ENCODE results near the gene FYB1.

Gene FYB1

DNA sequence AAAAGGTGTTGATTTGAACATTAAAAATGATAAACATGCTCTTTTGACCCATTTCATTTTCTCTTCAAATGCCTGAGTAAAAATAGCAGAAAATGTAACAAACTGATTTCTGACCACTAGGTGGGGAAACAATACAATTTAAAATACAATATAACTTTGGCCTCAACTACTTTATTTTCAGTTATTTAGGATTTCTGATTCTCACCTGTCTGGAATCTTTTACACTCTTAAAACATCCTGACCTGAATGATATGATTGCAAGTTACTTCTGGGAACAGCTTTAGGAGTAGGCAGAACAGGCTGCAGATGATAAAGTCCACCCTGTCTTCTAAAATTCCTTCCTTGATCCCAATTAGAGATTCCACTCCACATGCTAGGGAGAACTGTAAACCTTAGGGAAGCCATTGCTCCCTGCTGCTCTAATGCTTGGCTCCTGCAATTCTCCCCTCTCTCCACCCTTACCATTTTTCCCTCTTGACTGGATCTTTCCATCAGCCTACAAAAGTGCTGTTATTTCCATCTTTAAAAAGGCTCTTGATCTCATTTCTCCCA, 70.3 kb downstream of the FYB1 start:
- no peak for DNase-seq
- no peaks in the 10 kb centered on the region for H3K27me3 Mint-ChIP-seq
- H3K9me3 Mint-ChIP-seq, result no peaks in the 10 kb centered on the region
- peaks cover 69% of the 10 kb centered on the region for H3K4me1 Mint-ChIP-seq
- H3K4me3 Mint-ChIP-seq, result no peak overlapping the region
- H3K27ac Mint-ChIP-seq, result no peak overlapping the region
- no peak for ATAC-seq

DNA sequence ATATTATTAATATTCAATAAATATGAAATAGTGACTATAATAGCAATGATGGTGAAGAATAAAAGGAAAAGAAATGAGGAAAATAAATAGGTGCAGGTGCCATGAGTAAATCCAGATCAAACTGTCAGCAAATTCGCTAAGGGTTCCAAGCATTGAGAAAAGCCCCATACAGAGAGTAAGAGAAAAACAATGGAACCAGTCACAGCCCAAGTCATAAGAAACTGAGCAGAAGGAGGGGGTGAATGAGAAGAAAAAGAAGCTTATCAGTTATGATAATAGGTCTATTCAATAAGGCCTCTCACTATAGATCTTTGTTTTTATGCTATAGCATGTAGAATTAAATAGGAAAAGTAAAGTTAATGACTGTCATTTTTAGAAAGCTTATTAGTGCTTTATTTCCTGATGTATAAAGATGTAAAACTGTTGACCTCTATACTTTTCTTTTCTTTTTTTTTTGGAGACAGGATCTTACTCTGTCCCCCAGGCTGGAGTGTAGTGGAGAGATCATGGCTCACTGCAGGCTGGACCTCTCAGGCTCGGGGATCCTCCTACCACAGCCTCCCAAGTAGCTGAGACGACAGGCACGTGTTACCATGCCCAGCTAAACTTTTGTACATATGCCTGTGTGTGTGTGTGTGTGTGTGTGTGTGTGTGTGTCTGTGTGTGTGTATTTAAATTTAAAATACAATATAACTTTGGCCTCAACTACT, 72.4 kb downstream of the FYB1 start:
- no peak overlapping the region for H3K27ac Mint-ChIP-seq
- H3K9me3 Mint-ChIP-seq, result no peaks in the 10 kb centered on the region

DNA sequence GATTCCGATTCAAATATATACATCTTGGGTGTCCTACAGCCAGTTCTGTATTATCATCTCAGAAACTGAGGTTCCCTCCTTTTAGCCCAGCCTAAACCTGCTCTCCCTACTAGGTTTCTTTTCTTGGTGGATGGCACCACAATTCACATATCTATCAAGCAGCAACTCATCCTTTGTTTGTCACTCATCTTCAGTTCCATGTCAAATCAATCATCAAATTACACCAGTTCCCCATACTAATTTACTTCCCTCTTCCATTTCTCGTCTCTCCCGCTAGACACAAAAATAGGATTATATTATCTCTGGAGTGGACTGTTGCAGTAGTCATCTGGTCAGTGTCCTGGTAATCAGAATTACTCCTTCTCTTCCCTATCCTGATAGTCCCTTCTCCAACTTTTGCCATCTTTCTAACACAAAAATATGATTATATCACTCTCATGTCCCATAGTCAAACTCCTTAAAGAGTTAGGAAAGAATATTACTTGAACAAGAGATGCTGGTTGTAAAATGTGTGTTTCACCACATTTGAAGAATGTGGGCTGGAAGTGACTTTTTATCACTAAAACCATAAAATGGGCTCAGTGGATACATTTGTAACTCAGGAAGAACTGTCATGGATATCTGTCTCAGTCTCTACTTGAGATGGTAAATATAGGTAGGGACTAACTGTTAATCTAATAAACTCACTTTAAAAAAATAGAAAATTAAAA, 76.1 kb downstream of the FYB1 start:
- Mint-ChIP-seq H3K27me3 (no peaks in the 10 kb centered on the region), H3K4me3 (no peak overlapping the region), H3K4me1 (peaks cover 30% of the 10 kb centered on the region), H3K9me3 (no peaks in the 10 kb centered on the region), H3K27ac (no peak overlapping the region)
- no peak for ATAC-seq
- DNase-seq, result no peak

More for the DNA sequence above, 72.4 kb downstream of the FYB1 start:
- no peak for ATAC-seq
- peaks cover 50% of the 10 kb centered on the region for H3K4me1 Mint-ChIP-seq
- H3K4me3 Mint-ChIP-seq, result peak overlapping the region in 1 of 2 donors; percentile 3
- DNase-seq, result no peak
- no peaks in the 10 kb centered on the region for H3K27me3 Mint-ChIP-seq

DNA sequence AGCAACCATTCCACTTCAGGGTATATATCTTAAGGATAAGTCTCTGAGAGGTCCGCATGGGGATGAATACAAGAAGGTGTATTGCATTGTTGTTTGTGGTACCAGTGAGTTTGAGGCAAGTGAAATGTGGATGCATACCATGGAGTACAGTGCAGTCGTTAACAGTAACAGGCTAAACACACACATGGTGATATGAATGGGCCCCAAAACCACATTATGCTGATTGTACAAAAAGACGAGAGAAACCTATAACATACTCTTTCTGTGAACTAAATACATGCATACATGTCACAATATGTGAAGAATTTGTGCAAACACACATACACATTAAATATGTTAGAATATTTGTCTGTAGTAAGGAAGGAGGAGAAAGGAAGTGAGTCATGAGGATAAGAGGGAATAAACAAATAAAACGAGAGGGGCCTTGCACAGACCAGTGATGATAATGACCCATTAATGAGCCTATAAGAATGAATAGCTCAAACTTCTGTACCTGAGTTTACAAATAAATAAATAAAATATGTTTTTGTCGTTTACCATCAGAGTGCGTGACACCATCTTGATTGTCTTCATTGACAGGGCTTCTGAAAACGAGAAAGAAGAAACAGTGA, 78.7 kb downstream of the FYB1 start:
- Mint-ChIP-seq H3K27ac (no peak overlapping the region), H3K4me3 (no peak overlapping the region), H3K9me3 (no peaks in the 10 kb centered on the region), H3K4me1 (peaks cover 29% of the 10 kb centered on the region), H3K27me3 (no peaks in the 10 kb centered on the region)
- DNase-seq, result no peak
- ATAC-seq, result no peak

DNA sequence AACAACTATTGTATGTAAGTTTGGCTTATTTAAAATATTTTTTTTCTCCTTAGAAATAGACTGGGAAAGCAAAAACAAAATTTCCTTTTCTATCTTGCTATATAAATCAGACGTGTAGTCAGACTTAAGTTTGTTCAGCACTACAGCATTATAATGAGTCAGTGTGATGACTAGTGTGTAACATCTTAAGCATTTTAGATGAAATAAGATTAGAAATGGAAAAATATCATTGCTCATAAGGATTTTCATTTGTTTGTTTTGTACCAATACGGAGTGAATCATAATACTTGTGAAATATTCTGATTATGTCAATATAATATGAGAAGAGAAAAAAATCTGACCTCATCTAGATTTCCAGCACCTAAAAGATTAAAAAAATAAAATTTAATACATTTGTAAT, 80.5 kb downstream of the FYB1 start:
- peaks cover 23% of the 10 kb centered on the region for H3K4me1 Mint-ChIP-seq
- H3K27ac Mint-ChIP-seq, result no peak overlapping the region
- no peak for DNase-seq
- no peak overlapping the region for H3K4me3 Mint-ChIP-seq
- no peaks in the 10 kb centered on the region for H3K27me3 Mint-ChIP-seq
- no peak for ATAC-seq
- no peaks in the 10 kb centered on the region for H3K9me3 Mint-ChIP-seq

DNA sequence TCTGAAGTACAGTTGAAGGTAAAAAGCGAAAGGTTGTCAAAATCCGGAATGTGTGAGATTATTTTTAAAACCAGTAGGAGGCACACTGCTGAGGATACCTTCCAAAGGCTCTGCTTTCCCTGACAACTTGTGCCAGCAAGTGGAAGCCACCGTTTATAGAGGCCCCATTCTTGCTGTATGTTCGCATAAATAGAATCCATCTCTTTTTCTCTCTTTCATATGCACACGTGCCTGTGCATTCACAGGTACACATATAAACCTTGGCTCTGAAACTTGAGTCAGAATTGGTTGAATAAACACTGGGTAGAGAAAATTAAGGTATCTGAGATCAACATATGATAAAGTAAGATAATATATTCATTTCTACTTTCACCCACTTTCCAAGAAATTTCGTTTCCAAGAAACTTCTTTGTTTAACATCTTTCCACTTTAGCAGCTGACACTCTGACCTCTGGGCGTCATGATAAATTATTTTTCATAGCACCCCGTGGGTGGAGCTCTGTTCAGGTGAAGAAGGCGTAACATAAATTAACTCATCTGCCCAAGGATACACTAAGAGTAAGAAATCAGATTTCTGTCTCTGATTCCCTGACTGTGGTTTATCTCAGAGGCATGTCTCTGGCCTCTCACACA, 81.4 kb downstream of the FYB1 start:
- Mint-ChIP-seq H3K27me3 (no peaks in the 10 kb centered on the region), H3K9me3 (no peaks in the 10 kb centered on the region), H3K4me1 (peaks cover 29% of the 10 kb centered on the region), H3K27ac (no peak overlapping the region), H3K4me3 (no peak overlapping the region)
- no peak for ATAC-seq
- DNase-seq, result no peak

DNA sequence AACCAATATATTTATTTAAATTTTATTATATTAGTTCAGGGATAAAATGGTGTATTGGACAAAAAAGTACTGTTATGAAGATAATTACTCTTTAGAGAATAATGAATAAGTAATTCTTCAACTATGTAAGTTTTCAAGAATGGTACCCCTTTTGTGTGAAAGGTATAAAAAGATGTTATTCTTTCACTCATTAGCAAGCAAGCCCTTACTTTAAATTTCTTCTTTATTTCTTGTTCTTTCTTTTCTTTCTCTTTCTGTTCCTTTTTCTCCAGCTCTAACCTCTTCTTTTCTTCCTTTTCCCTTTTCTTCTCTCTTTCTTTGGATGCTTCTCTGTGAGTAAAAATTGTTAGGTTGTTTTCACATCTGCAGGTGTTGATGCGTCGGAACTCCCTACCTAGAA, 82.0 kb downstream of the FYB1 start:
- H3K9me3 Mint-ChIP-seq, result no peaks in the 10 kb centered on the region
- ATAC-seq, result no peak
- peaks cover 30% of the 10 kb centered on the region for H3K4me1 Mint-ChIP-seq
- H3K27ac Mint-ChIP-seq, result no peak overlapping the region
- no peaks in the 10 kb centered on the region for H3K27me3 Mint-ChIP-seq
- H3K4me3 Mint-ChIP-seq, result no peak overlapping the region
- no peak for DNase-seq

DNA sequence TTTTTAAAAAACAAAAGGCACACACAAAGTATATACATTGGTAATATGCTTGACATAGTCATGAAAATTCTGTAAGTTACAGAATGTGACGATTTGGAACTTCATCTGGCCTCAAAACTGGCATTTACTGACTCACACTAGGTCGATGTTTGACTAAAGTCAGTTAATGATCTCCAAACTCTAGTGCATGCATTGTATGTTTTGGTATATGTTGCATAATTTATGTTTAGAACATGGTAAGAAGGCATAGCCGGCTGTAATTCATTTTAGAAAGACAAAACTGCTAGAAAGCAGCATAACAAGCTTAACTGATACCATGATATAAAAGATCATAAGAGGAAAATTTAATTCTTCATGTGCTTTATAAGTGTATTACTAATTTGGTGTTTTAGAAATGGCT, 86.6 kb downstream of the FYB1 start:
- Mint-ChIP-seq H3K9me3 (no peaks in the 10 kb centered on the region), H3K27ac (no peak overlapping the region), H3K27me3 (no peaks in the 10 kb centered on the region), H3K4me1 (peaks cover 27% of the 10 kb centered on the region), H3K4me3 (no peak overlapping the region)
- DNase-seq (no peak), ATAC-seq (no peak)

DNA sequence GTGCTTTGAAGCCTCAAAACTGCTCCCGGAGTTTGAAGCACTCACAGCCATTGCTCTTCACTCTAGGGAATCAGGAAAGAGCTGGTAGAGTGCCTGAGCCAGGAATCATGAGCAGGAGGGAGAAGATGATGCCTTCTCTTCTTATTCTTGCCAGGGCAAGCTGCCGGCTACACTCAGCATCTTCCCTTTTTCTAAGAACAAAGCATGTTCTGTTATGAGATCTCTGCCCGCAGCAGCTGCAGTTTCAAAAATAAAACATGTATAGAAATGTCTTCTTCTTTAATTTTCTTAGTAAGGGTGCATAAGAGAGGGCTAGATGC, 87.3 kb downstream of the FYB1 start:
- no peak overlapping the region for H3K4me3 Mint-ChIP-seq
- H3K27me3 Mint-ChIP-seq, result no peaks in the 10 kb centered on the region
- H3K9me3 Mint-ChIP-seq, result no peaks in the 10 kb centered on the region
- ATAC-seq (no peak), DNase-seq (no peak)
- peaks cover 22% of the 10 kb centered on the region for H3K4me1 Mint-ChIP-seq
- no peak overlapping the region for H3K27ac Mint-ChIP-seq

DNA sequence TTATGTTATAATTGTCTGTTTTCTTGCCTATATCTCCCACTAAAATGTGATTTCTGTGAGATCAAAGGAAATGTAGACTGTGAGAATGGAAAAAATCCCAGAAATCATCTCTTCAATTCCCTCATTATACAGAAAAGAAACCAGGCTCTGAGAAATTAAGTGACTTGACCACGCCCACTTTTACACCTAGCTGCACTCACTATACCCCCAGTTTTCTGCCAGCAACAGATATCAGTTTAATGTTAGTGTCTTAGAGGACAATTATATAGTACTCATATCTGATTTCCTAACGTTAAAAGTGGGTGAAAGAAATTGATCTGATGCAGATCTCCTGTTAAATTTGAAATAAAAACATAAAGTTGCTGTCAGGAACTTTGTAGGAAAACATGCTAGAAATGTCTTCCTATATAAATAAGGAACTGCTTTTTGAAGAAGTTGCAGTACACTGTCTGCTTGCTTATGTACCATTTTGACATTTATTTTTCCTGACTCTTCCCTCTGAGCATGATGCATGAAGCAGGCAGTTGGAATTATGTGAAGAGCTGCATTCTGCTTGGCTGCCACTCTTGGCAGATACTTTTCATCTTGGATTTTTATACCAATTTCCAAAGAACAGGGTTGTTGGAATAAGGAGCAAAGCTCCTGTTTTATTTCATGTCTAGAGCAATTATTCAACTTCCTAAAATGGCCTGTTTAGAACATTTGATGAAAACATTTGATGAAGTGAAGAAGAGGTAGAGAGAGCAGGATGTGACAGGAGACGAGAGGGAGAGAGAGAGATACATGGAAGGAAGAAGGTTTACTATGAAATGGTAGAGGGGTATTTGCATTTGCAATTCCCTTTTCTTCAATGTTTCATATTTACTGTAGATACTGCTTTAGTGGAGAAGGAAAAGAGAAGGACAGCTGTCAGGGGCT, 87.9 kb downstream of the FYB1 start:
- ATAC-seq (no peak), DNase-seq (no peak)
- H3K9me3 Mint-ChIP-seq, result no peaks in the 10 kb centered on the region
- H3K4me3 Mint-ChIP-seq, result no peak overlapping the region
- no peaks in the 10 kb centered on the region for H3K27me3 Mint-ChIP-seq
- H3K27ac Mint-ChIP-seq, result peak overlapping the region; percentile 8 to 86
- H3K4me1 Mint-ChIP-seq, result peaks cover 22% of the 10 kb centered on the region

DNA sequence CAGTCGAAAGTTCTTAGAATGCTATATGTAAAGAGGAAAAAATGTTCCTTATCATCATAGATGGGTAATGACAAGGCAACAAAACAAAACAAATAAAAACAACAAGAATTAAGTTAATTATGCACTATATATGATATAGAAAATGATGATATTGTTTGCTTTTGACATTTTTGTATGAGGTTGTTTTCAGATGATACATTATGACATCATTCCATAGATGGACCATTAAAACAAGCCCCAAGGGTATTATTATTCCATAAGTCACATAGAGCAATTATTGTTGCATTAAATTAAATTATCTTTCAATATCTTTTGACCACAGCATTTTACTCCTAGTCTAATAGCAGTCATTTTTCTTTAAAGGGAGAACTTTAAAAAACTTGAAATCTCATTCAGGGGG, 88.6 kb downstream of the FYB1 start:
- Mint-ChIP-seq H3K4me1 (peaks cover 26% of the 10 kb centered on the region), H3K9me3 (no peaks in the 10 kb centered on the region), H3K4me3 (no peak overlapping the region), H3K27me3 (no peaks in the 10 kb centered on the region), H3K27ac (no peak overlapping the region)
- DNase-seq (no peak), ATAC-seq (no peak)

DNA sequence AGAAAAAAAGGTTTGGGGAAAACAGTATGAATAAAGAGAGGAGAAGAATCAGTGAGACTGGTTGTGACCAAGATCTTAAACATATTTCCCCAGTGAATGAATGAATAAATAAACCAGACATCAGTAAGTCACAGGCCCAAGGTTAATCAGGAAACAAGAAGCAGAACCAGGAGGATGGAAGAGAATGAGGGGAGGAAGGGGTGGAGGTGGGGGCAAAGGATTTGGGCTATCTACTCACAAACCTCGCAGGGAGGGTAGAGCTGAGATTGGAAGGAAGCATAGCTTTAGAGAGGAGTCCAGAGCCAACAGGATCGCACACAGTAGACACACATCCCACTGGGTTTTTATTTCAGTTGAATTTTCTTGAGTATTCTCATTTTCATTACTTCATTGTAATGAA, 97.4 kb downstream of the FYB1 start:
- Mint-ChIP-seq H3K27me3 (no peaks in the 10 kb centered on the region), H3K4me1 (peaks cover 38% of the 10 kb centered on the region), H3K27ac (peak overlapping the region; percentile 83 to 84), H3K4me3 (no peak overlapping the region), H3K9me3 (no peaks in the 10 kb centered on the region)
- ATAC-seq (no peak), DNase-seq (no peak)

DNA sequence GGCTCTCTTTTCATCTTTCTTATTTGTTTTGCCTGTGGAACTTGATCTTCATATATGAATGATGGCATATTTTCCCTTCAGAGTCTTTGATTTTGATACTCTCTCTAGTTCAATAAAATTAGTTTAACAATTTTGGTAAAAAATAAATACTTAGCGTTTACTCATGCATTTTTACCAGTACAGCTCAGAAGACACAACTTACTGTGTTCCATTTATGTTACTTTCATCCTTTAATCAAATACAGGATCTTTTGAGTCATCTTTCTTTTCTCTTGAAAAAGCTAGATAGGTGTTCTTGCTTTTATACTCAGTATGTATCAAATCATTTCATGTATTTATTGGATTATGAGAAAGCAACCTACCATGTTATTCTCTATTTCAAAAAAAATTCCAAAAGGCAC, 98.0 kb downstream of the FYB1 start:
- DNase-seq (no peak), ATAC-seq (no peak)
- Mint-ChIP-seq H3K4me3 (no peak overlapping the region), H3K27ac (peak overlapping the region in 1 of 2 donors; percentile 33), H3K27me3 (no peaks in the 10 kb centered on the region), H3K4me1 (peaks cover 44% of the 10 kb centered on the region), H3K9me3 (no peaks in the 10 kb centered on the region)

DNA sequence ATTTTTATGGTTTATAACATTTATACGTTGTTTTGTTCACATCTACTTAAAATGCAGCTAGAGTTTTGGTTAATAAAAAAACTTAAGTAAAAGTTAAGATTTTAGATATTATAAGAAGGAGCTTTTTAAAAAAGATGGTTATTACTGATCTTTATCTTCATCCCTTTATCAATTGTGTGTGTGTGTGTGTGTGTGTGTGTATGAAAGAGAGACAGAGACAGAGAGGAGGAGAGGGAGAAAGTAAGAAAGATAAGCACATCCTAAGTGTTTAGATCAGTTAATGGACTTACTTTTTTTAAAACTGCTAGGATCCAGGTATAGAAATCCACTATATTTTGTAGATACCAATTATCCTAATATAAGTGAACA, 99.3 kb downstream of the FYB1 start:
- no peak overlapping the region for H3K4me3 Mint-ChIP-seq
- DNase-seq (no peak), ATAC-seq (no peak)
- H3K27ac Mint-ChIP-seq, result peak overlapping the region in 1 of 2 donors; percentile 67
- H3K4me1 Mint-ChIP-seq, result peaks cover 48% of the 10 kb centered on the region
- no peaks in the 10 kb centered on the region for H3K27me3 Mint-ChIP-seq
- no peaks in the 10 kb centered on the region for H3K9me3 Mint-ChIP-seq

DNA sequence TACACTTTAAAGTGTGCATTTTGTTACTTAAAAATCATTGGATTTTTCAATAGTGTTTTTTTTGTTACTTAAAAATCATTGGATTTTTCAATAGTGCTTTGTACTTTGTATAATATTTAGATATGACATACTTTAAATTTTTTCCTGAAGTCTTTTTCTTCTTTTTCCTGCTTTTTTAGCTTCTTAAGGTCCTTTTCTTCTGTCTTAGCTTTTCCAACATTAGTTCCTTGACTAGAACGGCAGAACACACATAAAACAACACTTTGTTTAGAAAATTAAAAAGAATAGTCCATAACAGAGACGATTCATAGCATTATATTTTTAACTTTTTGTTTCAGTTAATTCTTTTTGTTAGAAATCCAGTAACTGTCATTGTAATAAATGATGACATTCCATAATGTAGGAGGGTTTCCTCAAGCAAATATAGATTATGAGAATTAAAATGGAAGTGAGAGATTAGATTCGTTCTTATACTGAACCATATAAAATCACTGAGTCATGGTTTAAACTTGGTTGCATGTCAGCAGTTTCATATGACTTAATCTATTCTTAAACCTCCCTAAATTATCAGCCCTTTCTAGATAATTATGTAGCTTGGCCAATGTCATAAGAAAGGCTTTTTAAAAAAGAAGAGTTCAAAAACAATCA, 99.8 kb downstream of the FYB1 start:
- DNase-seq (no peak), ATAC-seq (no peak)
- H3K4me3 Mint-ChIP-seq, result no peak overlapping the region
- H3K27me3 Mint-ChIP-seq, result no peaks in the 10 kb centered on the region
- H3K9me3 Mint-ChIP-seq, result no peaks in the 10 kb centered on the region
- peaks cover 53% of the 10 kb centered on the region for H3K4me1 Mint-ChIP-seq
- no peak overlapping the region for H3K27ac Mint-ChIP-seq

Measured in stimulated activated naive CD8-positive, alpha-beta T cell treated with anti-CD3 and anti-CD28 coated beads, Interleukin-15, amount 100 ng/mL, for 72 hours (primary cell).